HL-60 (cell line): Measurements from ENCODE around the gene SYCE3.

Experiments
- DNase-seq, 2 experiments: peaks; one replicate each; pipeline ENCODE4 v3.0.0-alpha.2; 2010 to 2020; ENCODE audit warnings: low read depth in 1 of 2, low spot score in 1 of 2
- H3K27ac ChIP-seq: fragments of 250-450 bp; sonication (Bioruptor Pico); replicated peaks from 2 replicates; pipeline ENCODE4 v1.5.1; 2020; ENCODE audit warnings: mild to moderate bottlenecking, moderate library complexity
- H3K27me3 ChIP-seq: fragments of 250-450 bp; sonication (Bioruptor Pico); 2 replicates; pipeline ENCODE4 v1.5.1; 2021; ENCODE audit warnings: mild to moderate bottlenecking, moderate library complexity; ENCODE audit not compliant: insufficient read depth, poor library complexity, severe bottlenecking
- H3K4me3 ChIP-seq: replicated peaks from 2 replicates; pipeline ENCODE4 v1.5.1; 2011; ENCODE audit warnings: mild to moderate bottlenecking, control low read depth, low read length; ENCODE audit not compliant: insufficient read depth
- GABPA ChIP-seq: IDR thresholded peaks from 2 replicates; pipeline ENCODE4 v1.6.1; 2012; ENCODE audit warnings: low read depth
- POLR2AphosphoS5 ChIP-seq: IDR thresholded peaks from 2 replicates; pipeline ENCODE4 v1.6.1; 2012; ENCODE audit warnings: low read depth
- SPI1 ChIP-seq: IDR thresholded peaks from 2 replicates; pipeline ENCODE4 v1.6.1; 2012; ENCODE audit warnings: low read depth, mild to moderate bottlenecking, borderline replicate concordance
- TF ChIP-seq, protein P1 (sequence below): IDR thresholded peaks from one replicate; pipeline ENCODE4 v1.5.1; 2011; ENCODE audit warnings: low read length, control low read depth, inconsistent platforms; ENCODE audit not compliant: insufficient read depth
- TF ChIP-seq, protein P2 (sequence below): IDR thresholded peaks from 2 replicates; pipeline ENCODE4 v1.6.1; 2012; ENCODE audit warnings: low read depth; ENCODE audit not compliant: insufficient replicate concordance

The SYCE3 gene

DNA sequence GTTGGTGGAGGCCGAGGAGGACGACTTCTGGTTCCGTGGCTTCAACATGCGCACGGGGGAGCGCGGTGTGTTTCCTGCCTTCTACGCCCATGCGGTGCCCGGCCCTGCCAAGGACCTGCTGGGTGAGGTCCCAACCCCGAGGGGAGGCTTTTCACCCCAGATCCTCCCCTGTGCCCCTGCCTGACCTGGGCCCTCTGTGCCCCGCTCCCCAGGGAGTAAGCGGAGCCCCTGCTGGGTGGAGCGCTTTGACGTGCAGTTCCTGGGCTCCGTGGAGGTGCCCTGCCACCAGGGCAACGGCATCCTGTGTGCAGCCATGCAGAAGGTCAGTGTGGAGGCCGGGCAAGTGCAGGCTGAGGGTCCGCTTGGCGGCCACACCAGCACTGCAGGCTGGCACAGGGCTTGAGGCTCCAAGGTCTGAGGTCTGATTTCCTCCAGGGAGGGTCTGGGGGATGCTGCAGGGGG lies 42.9 kb upstream of the SYCE3 start:
- Histone ChIP-seq H3K27me3 (peaks cover 41% of the 10 kb centered on the region), H3K4me3 (no peak overlapping the region), H3K27ac (no peak overlapping the region)
- no peak for DNase-seq
- TF ChIP-seq SPI1 (no peak), POLR2AphosphoS5 (no peak), GABPA (no peak)
- TF ChIP-seq, protein P1, sequence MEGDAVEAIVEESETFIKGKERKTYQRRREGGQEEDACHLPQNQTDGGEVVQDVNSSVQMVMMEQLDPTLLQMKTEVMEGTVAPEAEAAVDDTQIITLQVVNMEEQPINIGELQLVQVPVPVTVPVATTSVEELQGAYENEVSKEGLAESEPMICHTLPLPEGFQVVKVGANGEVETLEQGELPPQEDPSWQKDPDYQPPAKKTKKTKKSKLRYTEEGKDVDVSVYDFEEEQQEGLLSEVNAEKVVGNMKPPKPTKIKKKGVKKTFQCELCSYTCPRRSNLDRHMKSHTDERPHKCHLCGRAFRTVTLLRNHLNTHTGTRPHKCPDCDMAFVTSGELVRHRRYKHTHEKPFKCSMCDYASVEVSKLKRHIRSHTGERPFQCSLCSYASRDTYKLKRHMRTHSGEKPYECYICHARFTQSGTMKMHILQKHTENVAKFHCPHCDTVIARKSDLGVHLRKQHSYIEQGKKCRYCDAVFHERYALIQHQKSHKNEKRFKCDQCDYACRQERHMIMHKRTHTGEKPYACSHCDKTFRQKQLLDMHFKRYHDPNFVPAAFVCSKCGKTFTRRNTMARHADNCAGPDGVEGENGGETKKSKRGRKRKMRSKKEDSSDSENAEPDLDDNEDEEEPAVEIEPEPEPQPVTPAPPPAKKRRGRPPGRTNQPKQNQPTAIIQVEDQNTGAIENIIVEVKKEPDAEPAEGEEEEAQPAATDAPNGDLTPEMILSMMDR = no peak
- TF ChIP-seq, protein P2, sequence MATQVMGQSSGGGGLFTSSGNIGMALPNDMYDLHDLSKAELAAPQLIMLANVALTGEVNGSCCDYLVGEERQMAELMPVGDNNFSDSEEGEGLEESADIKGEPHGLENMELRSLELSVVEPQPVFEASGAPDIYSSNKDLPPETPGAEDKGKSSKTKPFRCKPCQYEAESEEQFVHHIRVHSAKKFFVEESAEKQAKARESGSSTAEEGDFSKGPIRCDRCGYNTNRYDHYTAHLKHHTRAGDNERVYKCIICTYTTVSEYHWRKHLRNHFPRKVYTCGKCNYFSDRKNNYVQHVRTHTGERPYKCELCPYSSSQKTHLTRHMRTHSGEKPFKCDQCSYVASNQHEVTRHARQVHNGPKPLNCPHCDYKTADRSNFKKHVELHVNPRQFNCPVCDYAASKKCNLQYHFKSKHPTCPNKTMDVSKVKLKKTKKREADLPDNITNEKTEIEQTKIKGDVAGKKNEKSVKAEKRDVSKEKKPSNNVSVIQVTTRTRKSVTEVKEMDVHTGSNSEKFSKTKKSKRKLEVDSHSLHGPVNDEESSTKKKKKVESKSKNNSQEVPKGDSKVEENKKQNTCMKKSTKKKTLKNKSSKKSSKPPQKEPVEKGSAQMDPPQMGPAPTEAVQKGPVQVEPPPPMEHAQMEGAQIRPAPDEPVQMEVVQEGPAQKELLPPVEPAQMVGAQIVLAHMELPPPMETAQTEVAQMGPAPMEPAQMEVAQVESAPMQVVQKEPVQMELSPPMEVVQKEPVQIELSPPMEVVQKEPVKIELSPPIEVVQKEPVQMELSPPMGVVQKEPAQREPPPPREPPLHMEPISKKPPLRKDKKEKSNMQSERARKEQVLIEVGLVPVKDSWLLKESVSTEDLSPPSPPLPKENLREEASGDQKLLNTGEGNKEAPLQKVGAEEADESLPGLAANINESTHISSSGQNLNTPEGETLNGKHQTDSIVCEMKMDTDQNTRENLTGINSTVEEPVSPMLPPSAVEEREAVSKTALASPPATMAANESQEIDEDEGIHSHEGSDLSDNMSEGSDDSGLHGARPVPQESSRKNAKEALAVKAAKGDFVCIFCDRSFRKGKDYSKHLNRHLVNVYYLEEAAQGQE = no peak

DNA sequence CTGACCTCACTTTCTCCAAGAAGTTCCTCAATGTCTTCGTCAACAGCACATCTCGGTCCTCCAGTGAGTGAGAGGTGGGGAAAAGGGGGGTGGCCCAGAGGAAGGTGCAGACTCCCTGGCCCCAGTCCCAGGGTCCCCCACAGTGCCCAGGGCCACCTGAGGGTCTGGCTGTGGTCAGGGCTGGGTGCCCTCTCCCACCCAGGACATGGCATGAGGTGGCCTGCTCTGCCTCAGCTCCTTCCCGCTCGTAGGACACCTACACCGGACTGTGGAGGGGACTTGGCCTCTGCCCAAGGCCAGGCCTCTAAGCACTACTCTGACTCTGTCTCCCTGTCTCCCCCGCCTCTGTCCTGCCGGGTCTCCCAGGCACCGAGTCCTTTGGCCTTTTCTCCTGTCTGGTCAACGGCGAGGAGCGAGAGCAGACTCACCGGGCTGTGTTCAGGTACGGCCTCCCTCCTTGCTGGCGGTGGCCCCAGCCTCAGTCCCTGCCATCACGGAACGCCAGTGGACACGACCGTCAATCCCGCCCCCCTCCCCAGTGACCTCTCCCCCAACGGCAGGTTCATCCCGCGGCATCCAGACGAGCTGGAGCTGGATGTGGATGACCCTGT lies 42.4 kb upstream of the SYCE3 start:
- TF ChIP-seq GABPA (no peak), POLR2AphosphoS5 (no peak), SPI1 (no peak)
- TF ChIP-seq, protein P2 = no peak
- TF ChIP-seq, protein P1 = no peak
- DNase-seq = no peak
- no peak overlapping the region for H3K27ac ChIP-seq
- peaks cover 41% of the 10 kb centered on the region for H3K27me3 ChIP-seq
- H3K4me3 ChIP-seq = no peak overlapping the region

DNA sequence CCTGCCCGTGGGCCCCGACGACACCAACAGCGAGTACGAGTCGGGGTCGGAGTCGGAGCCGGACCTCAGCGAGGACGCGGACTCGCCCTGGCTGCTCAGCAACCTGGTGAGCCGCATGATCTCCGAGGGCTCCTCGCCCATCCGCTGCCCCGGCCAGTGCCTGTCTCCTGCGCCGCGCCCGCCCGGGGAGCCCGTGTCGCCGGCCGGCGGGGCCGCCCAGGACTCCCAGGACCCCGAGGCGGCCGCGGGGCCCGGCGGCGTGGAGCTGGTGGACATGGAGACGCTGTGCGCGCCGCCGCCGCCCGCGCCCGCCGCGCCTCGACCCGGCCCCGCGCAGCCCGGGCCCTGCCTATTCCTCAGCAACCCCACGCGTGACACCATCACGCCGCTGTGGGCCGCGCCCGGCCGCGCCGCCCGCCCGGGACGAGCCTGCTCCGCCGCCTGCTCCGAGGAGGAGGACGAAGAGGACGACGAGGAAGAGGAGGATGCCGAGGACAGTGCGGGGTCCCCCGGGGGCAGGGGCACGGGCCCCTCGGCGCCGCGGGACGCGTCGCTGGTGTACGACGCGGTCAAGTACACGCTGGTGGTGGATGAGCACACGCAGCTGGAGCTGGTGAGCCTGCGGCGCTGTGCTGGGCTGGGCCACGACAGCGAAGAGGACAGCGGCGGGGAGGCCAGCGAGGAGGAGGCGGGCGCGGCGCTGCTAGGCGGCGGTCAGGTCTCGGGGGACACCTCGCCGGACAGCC lies 41.7 kb upstream of the SYCE3 start:
- TF ChIP-seq, protein P1 = no peak
- TF ChIP-seq, protein P2 = no peak
- TF ChIP-seq SPI1 (no peak), GABPA (no peak), POLR2AphosphoS5 (no peak)
- Histone ChIP-seq H3K27me3 (peaks cover 47% of the 10 kb centered on the region), H3K4me3 (no peak overlapping the region), H3K27ac (no peak overlapping the region)
- DNase-seq = no peak
